ENCODE data around the gene PRDM1.

Gene PRDM1

GRCh38 chr6:106118835-106119431 is 32.8 kb downstream of the PRDM1 start:
- no peak for DNase-seq

GRCh38 chr6:106119546-106119945 is 33.4 kb downstream of the PRDM1 start:
- DNase-seq, result no peak

GRCh38 chr6:106120006-106120405 is 33.9 kb downstream of the PRDM1 start:
- DNase-seq, result no peak

- no peak for DNase-seq
Measured at GRCh38 chr6:106120406-106120805, 34.3 kb downstream of the PRDM1 start.

GRCh38 chr6:106122306-106122918 is 36.3 kb downstream of the PRDM1 start:
- DNase-seq, result no peak

GRCh38 chr6:106122938-106123656 is 37.0 kb downstream of the PRDM1 start:
- no peak for DNase-seq

GRCh38 chr6:106124015-106124414 is 37.9 kb downstream of the PRDM1 start:
- DNase-seq, result no peak

GRCh38 chr6:106124437-106125430 is 38.6 kb downstream of the PRDM1 start:
- DNase-seq, result no peak

GRCh38 chr6:106125925-106126435 is 39.8 kb downstream of the PRDM1 start:
- no peak for DNase-seq

- DNase-seq, result no peak
Measured at GRCh38 chr6:106126482-106126881, 40.3 kb downstream of the PRDM1 start.

- DNase-seq, result no peak
Measured at GRCh38 chr6:106128981-106129781, 43.0 kb downstream of the PRDM1 start.

GRCh38 chr6:106132153-106132698 is 46.1 kb downstream of the PRDM1 start:
- no peak for DNase-seq

GRCh38 chr6:106133040-106133439 is 46.9 kb downstream of the PRDM1 start:
- no peak for DNase-seq

- DNase-seq, result no peak
Measured at GRCh38 chr6:106134087-106134770, 48.1 kb downstream of the PRDM1 start.

- DNase-seq, result no peak
Measured at GRCh38 chr6:106134906-106135634, 48.9 kb downstream of the PRDM1 start.

- DNase-seq, result no peak
Measured at GRCh38 chr6:106135911-106136571, 49.9 kb downstream of the PRDM1 start.

GRCh38 chr6:106136845-106137244 is 50.7 kb downstream of the PRDM1 start:
- DNase-seq, result no peak

- DNase-seq, result no peak
Measured at GRCh38 chr6:106138151-106138550, 52.0 kb downstream of the PRDM1 start.

- no peak for DNase-seq
Measured at GRCh38 chr6:106141441-106142237, 55.5 kb downstream of the PRDM1 start.

Data from NCI-H1436 treated with DMSO at 0.1 percent for 48 hours (cell line).